Suppressor macrophage (primary cell): ENCODE data around the gene OPN1SW.
A peak's percentile ranks its signal among the peaks of the same experiment; 100 is the strongest.

Source experiments
- DNase-seq, 4 experiments: peaks; one replicate each; pipeline ENCODE4 v3.0.0-alpha.2; 2020 to 2022
- total RNA-seq, 17 experiments: gene quantifications; one replicate each; lab custom pipeline; 2026; ENCODE audit warnings: mixed read lengths in 6 of 17, inconsistent platforms in 3 of 17; lab: John Stamatoyannopoulos, UW

The OPN1SW gene
- total RNA-seq = 0 to 0.77 (median 0) reads per million in 17 experiments

DNA sequence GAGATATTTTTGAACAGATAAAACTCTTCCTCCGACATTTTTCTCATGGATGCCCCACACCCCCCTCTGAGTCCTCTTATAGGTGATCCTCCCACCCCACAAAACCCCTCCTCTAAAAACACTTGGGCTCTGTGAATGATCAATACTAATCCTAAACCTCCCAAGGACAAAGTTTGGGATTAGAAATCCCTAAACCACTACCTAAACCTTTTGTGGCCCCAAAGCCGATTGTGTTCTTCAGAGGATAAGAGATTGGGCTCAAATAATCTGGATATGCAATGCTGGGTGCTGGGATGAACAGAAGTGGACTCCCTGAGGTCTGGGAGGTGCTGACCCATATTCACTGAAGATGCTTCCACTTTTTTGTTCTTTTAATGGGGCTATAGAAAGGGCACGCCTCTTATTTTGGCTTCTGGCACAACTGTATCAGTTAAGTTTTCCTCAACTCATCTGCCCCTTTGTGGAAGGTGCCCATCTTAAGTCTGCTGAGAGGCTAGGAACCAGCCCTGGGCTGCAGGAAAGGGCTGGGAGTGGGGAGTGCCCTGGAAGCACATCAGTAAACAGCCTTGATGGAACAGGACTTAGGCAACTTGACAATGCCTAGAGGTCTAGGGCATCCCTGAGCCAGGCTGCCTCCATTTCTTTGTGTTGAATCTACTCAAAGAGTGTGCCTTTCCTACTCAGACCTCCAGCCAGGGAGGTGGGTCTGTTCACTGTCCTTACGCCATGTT is at the start of gene OPN1SW:
TSS of gene OPN1SW (minus strand) at position 51 of the 731 bp plus-strand sequence. CDS start at position 38, 13 bp downstream.
- no peak for DNase-seq

- no peak for DNase-seq
These were observed 46.1 kb upstream of the OPN1SW start for GRCh38 chr7:128821724-128822123.

GRCh38 chr7:128818694-128819093 is 43.1 kb upstream of the OPN1SW start:
- no peak for DNase-seq

GRCh38 chr7:128815289-128815942 is 39.8 kb upstream of the OPN1SW start:
- DNase-seq = peak in 3 of 4 experiments; percentile 55 to 77 (median 75)

- DNase-seq = no peak
These were observed 38.9 kb upstream of the OPN1SW start for GRCh38 chr7:128814499-128814898.

- peak; percentile 56 to 81 (median 68) for DNase-seq
These were observed 37.0 kb upstream of the OPN1SW start for GRCh38 chr7:128812514-128813168.

- peak in 1 of 4 experiments; percentile 25 for DNase-seq
These were observed 36.2 kb upstream of the OPN1SW start for GRCh38 chr7:128811631-128812430.

DNA sequence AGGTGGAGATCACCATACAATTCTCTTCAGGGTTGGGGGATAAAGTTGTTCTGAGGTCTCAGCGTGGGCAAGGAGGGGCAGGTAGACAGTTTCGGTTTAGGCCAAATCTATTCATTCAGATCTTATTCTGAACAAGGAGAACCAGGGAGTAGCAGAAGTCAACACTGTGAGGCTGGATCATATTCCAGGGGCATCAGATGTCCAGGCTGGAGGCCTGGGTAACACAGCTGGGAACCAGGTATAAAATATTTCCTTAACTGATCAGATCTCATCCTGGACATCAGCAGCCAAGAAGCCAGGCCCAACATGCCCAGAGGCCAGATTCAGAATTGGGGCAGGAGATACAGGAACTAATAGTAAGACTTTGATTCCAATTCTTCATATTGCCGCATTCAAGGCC is 35.4 kb upstream of the OPN1SW start:
- no peak for DNase-seq

- no peak for DNase-seq
These were observed 34.9 kb upstream of the OPN1SW start for GRCh38 chr7:128810473-128810872.

GRCh38 chr7:128809363-128809762 is 33.8 kb upstream of the OPN1SW start:
- no peak for DNase-seq

GRCh38 chr7:128807191-128807590 is 31.6 kb upstream of the OPN1SW start:
- no peak for DNase-seq

DNA sequence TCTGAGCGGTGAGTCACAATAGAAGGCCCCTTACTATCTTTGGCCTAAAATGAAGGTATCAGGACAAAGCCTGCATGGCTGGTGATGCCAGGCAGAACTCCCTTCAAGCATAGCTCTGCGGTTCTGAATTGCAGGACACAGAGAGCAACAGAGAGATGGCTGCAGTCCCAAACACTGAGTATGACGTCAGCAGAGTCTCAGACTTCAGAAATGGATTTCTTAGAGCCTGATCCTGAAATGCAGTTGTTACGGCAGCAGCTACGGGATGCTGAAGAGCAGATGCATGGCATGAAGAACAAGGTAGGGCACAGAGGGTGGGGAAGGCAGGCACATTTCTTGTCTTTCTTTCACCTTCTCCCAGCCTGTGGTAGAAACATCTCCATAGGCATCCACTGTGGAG is 29.6 kb upstream of the OPN1SW start:
- no peak for DNase-seq

DNA sequence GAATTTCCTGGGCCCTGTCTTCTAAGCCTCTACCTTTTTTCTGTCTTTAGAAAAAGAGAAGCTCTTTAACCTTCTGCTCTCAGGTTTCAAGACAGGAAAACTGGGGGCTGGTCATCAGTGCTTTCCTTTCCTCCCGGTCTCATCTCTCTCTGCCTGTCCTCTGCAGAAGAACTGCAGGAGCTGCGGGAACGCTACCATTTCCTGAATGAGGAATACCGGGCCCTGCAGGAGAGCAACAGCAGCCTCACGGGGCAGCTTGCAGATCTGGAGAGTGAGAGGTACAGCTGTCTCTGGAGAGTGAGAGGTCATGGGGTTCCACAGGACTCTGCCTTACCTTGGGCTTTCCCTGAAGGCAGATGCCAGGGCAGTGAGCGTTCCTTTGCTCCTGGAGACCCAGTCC is 28.9 kb upstream of the OPN1SW start:
- DNase-seq = no peak

- no peak for DNase-seq
These were observed 26.2 kb upstream of the OPN1SW start for GRCh38 chr7:128801667-128802418.

DNA sequence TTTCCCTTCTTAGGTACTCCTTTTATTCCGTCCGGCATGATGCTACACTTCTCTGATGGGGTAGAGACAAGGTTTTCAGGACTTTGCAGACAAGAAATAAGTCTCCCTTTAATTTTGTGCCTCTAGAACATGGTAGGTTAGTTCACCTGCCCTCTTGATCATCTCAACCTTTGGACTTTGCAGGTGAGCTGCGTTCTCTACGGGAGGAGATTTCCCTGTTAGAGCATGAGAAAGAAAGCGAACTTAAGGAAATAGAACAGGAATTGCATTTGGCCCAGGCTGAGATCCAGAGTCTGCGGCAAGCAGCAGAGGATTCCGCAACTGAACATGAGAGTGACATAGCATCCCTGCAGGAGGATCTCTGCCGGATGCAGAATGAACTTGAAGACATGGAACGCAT is 25.4 kb upstream of the OPN1SW start:
- no peak for DNase-seq

GRCh38 chr7:128800567-128800966 is 25.0 kb upstream of the OPN1SW start:
- DNase-seq = no peak

GRCh38 chr7:128799451-128799850 is 23.9 kb upstream of the OPN1SW start:
- DNase-seq = peak in 2 of 4 experiments; percentile 40 to 50

- DNase-seq = peak in 3 of 4 experiments; percentile 30 to 53 (median 50)
These were observed 20.7 kb upstream of the OPN1SW start for GRCh38 chr7:128796327-128796726.

DNA sequence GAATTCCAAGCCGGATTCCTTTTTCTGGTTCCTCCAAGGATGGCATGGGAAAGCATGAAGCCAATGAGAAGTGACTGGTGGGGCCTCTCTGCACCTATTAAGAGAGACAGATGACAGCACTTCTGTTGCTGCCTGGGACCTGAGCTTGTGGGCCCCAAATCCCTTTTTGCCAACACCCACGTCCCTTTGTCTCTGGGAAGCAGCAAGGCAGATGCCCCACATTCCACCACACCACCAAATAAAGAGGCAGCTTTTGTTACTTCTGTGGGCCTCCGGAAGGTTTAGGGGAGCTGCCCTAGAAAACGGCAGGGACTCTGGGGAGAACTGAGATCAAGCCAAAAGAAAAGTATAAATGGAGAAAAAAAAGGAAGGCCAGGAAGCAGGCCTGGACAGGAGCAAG is 19.5 kb upstream of the OPN1SW start:
- DNase-seq = no peak

- DNase-seq = no peak
These were observed 18.8 kb upstream of the OPN1SW start for GRCh38 chr7:128794436-128794835.

GRCh38 chr7:128794020-128794419 is 18.4 kb upstream of the OPN1SW start:
- peak in 2 of 4 experiments; percentile 10 to 31 for DNase-seq

DNA sequence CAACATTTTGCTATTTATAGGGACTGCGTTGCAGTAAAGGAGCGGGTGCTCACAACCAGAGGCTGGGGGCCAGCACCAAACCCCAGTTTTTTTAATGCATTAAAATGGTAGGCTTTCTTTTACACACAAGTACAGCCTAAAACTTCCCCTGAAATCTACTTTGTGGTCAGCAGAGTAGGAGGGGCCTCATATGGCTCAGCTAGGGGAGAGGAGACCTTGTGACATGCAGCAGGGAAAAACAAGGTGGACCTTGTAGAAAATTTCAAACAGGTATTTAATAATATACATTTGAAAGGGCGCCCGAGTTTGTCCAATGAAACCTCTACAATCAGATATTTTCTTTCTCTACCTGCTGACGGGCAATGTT is 17.6 kb upstream of the OPN1SW start:
- peak in 2 of 4 experiments; percentile 13 to 28 for DNase-seq
